Gastroesophageal sphincter (tissue), 3 donors: ENCODE results near the gene WIPF2.
"Not testable (repeated sequence)": the region's sequence is repeated elsewhere in the genome, so short reads cannot be mapped to it uniquely, and the experiment has no call there.

ENCODE experiments used
- POLR2AphosphoS5 ChIP-seq: sonication (generic); formaldehyde crosslinking; IDR thresholded peaks from one replicate; pipeline ENCODE4 v1.6.1; 2017; ENCODE audit warnings: antibody characterized with exemption
- TF ChIP-seq, protein P1 (sequence below), 4 experiments: fragments of 200-600 bp in 2 of 4; fragments of 450-650 bp in 2 of 4; sonication (generic) in 1 of 4; IDR thresholded peaks; one replicate each; pipeline ENCODE4 v1.5.1; 2017 to 2019; ENCODE audit warnings: antibody characterized with exemption in 4 of 4, mild to moderate bottlenecking in 2 of 4, moderate library complexity in 2 of 4

DNA sequence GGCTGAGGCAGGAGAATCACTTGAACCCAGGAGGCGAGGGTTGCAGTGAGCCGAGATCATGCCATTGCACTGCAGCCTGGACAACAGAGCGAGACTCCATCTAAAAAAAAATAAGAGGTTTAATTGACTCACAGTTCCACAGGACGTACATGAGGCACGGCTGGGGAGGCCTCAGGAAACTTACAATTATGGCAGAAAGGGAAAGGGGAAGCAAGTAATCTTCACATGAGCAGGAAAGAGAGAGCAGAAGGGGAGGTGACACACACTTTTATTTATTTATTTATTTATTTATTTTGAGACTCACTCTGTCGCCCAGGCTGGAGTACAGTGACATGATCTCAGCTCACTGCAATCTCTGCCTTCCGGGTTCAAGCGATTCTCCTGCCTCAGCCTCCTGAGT lies 12.9 kb upstream of the WIPF2 start:
- TF ChIP-seq, protein P1, sequence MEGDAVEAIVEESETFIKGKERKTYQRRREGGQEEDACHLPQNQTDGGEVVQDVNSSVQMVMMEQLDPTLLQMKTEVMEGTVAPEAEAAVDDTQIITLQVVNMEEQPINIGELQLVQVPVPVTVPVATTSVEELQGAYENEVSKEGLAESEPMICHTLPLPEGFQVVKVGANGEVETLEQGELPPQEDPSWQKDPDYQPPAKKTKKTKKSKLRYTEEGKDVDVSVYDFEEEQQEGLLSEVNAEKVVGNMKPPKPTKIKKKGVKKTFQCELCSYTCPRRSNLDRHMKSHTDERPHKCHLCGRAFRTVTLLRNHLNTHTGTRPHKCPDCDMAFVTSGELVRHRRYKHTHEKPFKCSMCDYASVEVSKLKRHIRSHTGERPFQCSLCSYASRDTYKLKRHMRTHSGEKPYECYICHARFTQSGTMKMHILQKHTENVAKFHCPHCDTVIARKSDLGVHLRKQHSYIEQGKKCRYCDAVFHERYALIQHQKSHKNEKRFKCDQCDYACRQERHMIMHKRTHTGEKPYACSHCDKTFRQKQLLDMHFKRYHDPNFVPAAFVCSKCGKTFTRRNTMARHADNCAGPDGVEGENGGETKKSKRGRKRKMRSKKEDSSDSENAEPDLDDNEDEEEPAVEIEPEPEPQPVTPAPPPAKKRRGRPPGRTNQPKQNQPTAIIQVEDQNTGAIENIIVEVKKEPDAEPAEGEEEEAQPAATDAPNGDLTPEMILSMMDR (IDR thresholded peaks at IDR 0.05): not testable (repeated sequence)
- TF ChIP-seq POLR2AphosphoS5: not testable (repeated sequence)
